ENCODE data around the gene DLD. TPM values are rescaled to one million over a fixed set of nuclear protein-coding genes. Genes with fewer than 3 reads are reported as not detected.

DLD gene
- total RNA-seq, 2 donors from 2014 or later, result 60.4 to 80.8 TPM

DNA sequence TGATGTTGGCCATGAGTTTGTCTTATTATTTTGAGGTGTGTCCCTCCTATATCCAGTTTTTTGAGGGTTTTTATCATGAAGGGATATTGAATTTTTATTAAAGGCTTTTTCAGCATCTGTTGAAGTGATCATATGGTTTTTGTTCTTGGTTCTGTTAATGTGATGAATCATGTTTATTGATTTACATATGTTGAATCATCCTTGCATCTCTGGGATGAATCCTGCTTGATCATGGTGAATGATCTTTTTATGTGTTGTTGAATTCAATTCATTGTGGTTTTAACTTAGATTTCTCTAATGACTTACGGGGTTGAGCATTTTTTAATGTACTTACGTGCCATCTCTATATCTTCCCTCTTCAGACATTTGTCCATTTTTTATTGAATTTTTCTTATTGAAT, 22.9 kb downstream of the DLD start:
- H3K27ac ChIP-seq, result no peak overlapping the region
- DNase-seq (ENCODE audit: low spot score), result no peak
- no peaks in the 10 kb centered on the region for H3K27me3 ChIP-seq (replicated peaks; ENCODE audit: insufficient read depth)
- H3K4me1 ChIP-seq (ENCODE audit: control insufficient read depth in 1 of 2, low read depth in 2 of 2), result no peaks in the 10 kb centered on the region
- peaks cover 27% of the 10 kb centered on the region for H3K36me3 ChIP-seq
- TF ChIP-seq, protein P1, sequence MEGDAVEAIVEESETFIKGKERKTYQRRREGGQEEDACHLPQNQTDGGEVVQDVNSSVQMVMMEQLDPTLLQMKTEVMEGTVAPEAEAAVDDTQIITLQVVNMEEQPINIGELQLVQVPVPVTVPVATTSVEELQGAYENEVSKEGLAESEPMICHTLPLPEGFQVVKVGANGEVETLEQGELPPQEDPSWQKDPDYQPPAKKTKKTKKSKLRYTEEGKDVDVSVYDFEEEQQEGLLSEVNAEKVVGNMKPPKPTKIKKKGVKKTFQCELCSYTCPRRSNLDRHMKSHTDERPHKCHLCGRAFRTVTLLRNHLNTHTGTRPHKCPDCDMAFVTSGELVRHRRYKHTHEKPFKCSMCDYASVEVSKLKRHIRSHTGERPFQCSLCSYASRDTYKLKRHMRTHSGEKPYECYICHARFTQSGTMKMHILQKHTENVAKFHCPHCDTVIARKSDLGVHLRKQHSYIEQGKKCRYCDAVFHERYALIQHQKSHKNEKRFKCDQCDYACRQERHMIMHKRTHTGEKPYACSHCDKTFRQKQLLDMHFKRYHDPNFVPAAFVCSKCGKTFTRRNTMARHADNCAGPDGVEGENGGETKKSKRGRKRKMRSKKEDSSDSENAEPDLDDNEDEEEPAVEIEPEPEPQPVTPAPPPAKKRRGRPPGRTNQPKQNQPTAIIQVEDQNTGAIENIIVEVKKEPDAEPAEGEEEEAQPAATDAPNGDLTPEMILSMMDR (IDR thresholded peaks at IDR 0.05), result no peak
- H3K9me3 ChIP-seq, result no peaks in the 10 kb centered on the region
- H3K4me3 ChIP-seq, result no peak overlapping the region
- ATAC-seq (ENCODE audit: insufficient number of reproducible peaks, low FRiP score, low read depth), result no peak

DNA sequence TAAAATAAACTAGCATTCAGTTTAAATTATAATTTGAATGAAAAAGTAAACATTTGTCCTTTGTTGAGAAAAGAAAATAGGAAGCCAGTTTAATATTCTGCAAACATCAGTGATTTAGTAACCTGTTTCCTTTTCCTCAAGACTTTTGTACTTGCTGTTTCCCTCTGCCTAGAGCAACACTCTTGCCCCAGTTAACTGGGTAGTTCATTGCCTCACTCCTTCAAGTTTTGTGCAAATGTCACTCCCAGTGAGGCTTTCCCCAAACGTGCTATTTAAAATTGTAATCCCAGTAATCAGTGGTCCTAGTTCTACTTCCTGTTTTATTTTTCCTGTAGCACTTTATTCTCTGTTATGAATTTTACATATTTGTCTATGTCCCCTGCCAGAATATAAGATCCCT, 23.8 kb downstream of the DLD start:
- H3K27me3 ChIP-seq (replicated peaks; ENCODE audit: insufficient read depth), result no peaks in the 10 kb centered on the region
- H3K27ac ChIP-seq, result no peak overlapping the region
- H3K4me3 ChIP-seq, result no peak overlapping the region
- TF ChIP-seq, protein P1 (IDR thresholded peaks at IDR 0.05), result no peak
- DNase-seq (ENCODE audit: low spot score), result no peak
- H3K4me1 ChIP-seq (ENCODE audit: control insufficient read depth in 1 of 2, low read depth in 2 of 2), result peaks cover 0 to under 1% of the 10 kb centered on the region in 2 donors
- ATAC-seq (ENCODE audit: insufficient number of reproducible peaks, low FRiP score, low read depth), result no peak
- peaks cover 26% of the 10 kb centered on the region for H3K36me3 ChIP-seq
- H3K9me3 ChIP-seq, result no peaks in the 10 kb centered on the region

DNA sequence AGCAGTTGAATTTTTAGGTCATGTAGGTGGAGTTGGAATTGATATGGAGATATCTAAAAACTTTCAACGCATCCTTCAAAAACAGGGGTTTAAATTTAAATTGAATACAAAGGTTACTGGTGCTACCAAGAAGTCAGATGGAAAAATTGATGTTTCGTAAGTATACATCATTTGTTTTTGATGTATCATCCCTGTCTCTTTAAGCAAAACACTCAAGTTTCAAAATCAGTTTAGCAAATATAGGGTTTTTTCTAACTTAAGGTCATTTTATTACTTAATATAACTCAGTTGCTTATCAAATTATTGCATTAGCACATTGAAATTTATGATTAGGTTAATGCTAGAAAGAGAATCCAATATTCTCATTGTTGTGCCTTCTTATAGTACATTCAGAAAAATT, 24.6 kb downstream of the DLD start:
- peaks cover 25% of the 10 kb centered on the region for H3K36me3 ChIP-seq

DNA sequence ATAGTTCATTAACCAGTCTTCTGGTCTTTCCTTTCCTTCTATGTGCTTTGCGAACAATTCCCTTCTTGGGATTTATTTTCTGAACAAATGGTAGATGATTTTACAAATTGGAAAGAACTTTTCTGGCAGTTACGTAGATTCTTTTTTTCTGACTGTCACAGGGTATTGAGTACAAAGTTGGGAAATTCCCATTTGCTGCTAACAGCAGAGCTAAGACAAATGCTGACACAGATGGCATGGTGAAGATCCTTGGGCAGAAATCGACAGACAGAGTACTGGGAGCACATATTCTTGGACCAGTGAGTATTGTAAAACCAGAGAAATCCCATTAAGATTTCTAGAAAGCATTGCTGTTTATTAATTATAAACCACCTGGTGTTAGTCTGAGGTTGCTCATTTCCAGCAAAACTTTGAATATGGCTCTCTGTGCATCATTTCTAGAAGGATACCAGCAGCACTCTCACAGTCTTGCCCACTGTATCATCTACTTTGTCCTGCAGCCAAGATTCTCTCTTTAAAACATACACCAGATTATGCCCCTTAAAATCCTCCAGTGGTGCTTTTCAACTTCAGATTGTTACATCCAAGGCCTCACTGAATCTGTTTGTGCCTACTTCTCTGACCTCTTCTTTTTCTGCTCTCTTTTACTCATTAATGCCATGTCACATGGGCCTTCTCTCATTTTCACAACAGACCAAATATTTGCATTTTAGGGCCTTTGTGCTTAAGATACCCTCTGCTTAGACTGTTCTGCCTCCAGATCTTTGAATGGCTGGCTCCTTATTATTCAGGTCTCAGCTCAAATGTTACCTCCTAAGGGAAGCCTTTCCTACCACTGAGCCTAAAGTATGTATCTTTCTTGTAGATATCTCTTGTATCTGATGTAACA, 27.0 kb downstream of the DLD start:
- peaks cover 24% of the 10 kb centered on the region for H3K36me3 ChIP-seq
- no peak for ATAC-seq (ENCODE audit: insufficient number of reproducible peaks, low FRiP score, low read depth)
- TF ChIP-seq, protein P1 (IDR thresholded peaks at IDR 0.05), result no peak

More for the DNA sequence above, 24.6 kb downstream of the DLD start:
- DNase-seq (ENCODE audit: low spot score) (no peak), ATAC-seq (ENCODE audit: insufficient number of reproducible peaks, low FRiP score, low read depth) (no peak)
- Histone ChIP-seq H3K27me3 (replicated peaks; ENCODE audit: insufficient read depth) (no peaks in the 10 kb centered on the region), H3K27ac (no peak overlapping the region), H3K4me3 (no peak overlapping the region), H3K9me3 (no peaks in the 10 kb centered on the region), H3K4me1 (ENCODE audit: control insufficient read depth in 1 of 2, low read depth in 2 of 2) (peaks cover 0 to 7% of the 10 kb centered on the region in 2 donors)
- TF ChIP-seq, protein P1 (IDR thresholded peaks at IDR 0.05), result no peak

DNA sequence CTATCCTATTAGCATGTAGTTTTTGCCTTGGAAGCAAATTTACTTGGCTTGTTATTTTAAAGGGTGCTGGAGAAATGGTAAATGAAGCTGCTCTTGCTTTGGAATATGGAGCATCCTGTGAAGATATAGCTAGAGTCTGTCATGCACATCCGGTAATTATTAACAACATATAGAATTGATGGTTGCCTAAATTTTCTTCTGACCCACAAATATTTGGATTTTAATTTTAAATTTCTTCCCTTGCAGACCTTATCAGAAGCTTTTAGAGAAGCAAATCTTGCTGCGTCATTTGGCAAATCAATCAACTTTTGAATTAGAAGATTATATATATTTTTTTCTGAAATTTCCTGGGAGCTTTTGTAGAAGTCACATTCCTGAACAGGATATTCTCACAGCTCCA, 28.0 kb downstream of the DLD start:
- TF ChIP-seq, protein P1 (IDR thresholded peaks at IDR 0.05), result no peak
- Histone ChIP-seq H3K27ac (no peak overlapping the region), H3K4me3 (no peak overlapping the region), H3K27me3 (replicated peaks; ENCODE audit: insufficient read depth) (no peaks in the 10 kb centered on the region), H3K4me1 (ENCODE audit: control insufficient read depth in 1 of 2, low read depth in 2 of 2) (peaks cover 0 to 10% of the 10 kb centered on the region in 2 donors), H3K9me3 (no peaks in the 10 kb centered on the region), H3K36me3 (peaks cover 29% of the 10 kb centered on the region)
- DNase-seq (ENCODE audit: low spot score) (no peak), ATAC-seq (ENCODE audit: insufficient number of reproducible peaks, low FRiP score, low read depth) (no peak)

More for the DNA sequence above, 27.0 kb downstream of the DLD start:
- H3K4me1 ChIP-seq (ENCODE audit: control insufficient read depth in 1 of 2, low read depth in 2 of 2), result peaks cover 0 to 10% of the 10 kb centered on the region in 2 donors
- H3K4me3 ChIP-seq, result no peak overlapping the region
- H3K27ac ChIP-seq, result no peak overlapping the region
- H3K9me3 ChIP-seq, result no peaks in the 10 kb centered on the region
- no peak for DNase-seq (ENCODE audit: low spot score)
- H3K27me3 ChIP-seq (replicated peaks; ENCODE audit: insufficient read depth), result no peaks in the 10 kb centered on the region

Data from thoracic aorta (tissue), 2 donors.